Thyroid gland (tissue), 4 donors: ENCODE results near the gene MYCT1.

ENCODE experiments used
- CTCF ChIP-seq, 6 experiments: fragments of 200-600 bp in 3 of 6; fragments of 450-650 bp in 3 of 6; sonication (generic) in 3 of 6; IDR thresholded peaks; one replicate each; pipeline ENCODE4 v1.5.1; 2016 to 2019; ENCODE audit warnings: antibody characterized with exemption in 6 of 6, mild to moderate bottlenecking in 2 of 6, inconsistent platforms in 1 of 6, moderate library complexity in 1 of 6
- POLR2A ChIP-seq, 2 donors: fragments of 450-650 bp; IDR thresholded peaks; one replicate each; pipeline ENCODE4 v1.6.1; 2017; ENCODE audit warnings: antibody characterized with exemption in 2 of 2, mild to moderate bottlenecking in 2 of 2, moderate library complexity in 1 of 2

GRCh38 chr6:152682141-152682540, 15.6 kb upstream of the MYCT1 start:
- TF ChIP-seq CTCF (IDR thresholded peaks at IDR 0.05) (no peak), POLR2A (IDR thresholded peaks at IDR 0.05) (no peak)
